Right renal cortex interstitium (tissue), 3 donors: ENCODE results near the gene UCK1. TPM values are rescaled to one million over a fixed set of nuclear protein-coding genes. Genes with fewer than 3 reads are reported as not detected.

ENCODE experiments used
- DNase-seq, 3 donors: peaks; one replicate each; pipeline ENCODE4 v3.0.0-alpha.2; 2013; ENCODE audit warnings: low read depth in 3 of 3, low spot score in 2 of 3
- polyA plus RNA-seq, 3 donors: library from polyadenylated mRNA; unstranded; fragments of 120-200 nt; gene quantifications; one replicate each; pipeline ENCODE4 v1.2.1, GENCODE V29; 2013; ENCODE audit not compliant: insufficient read length in 3 of 3

Gene UCK1
- polyA plus RNA-seq, 3 donors = 36.3 to 43.6 (median 39.2) TPM

DNA sequence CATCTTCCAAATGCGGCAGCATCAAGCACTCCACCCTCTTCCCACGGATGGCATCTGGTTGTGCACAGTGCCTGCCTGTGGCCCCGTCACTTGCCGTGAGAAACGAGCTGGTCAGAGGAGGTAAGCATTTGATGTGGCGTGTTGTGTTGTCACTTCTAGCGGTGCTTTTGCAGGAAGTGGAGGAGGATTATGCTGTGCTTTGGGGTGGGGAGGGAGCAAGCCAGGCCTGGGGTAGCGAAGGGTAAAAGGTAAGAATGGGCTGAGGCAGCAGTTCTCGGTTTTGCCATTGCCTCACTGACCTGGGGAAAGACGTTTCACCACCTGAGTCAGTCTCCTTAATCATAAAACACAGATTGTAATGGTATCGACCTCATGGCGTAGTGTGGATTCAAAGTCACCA lies 30.7 kb downstream of the UCK1 start:
- DNase-seq = no peak

DNA sequence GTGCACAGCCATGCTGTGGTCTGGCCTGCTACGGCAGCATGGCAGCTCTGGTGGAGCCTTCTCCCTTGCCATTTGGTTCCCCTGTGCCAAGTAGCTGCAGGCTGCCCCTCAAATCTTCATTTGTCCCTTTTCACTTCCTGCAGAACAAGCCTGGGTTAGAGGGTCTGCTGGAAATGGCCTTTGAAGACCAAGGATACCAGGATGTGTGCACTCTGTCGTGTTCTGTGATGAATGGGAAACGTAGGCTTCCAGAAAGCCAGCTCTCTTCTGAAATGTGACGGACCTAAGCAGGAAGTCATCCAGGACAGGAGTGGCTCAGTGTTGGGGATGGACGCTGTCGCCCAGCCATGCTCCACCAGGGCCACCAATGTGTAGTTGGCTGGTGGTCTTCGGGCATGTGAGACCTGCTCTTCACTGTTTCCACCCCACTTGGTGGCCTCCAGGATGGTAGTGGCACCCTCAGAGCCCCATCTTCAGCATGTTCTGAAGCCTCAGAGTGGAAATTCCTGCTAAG lies 31.8 kb downstream of the UCK1 start:
- no peak for DNase-seq

DNA sequence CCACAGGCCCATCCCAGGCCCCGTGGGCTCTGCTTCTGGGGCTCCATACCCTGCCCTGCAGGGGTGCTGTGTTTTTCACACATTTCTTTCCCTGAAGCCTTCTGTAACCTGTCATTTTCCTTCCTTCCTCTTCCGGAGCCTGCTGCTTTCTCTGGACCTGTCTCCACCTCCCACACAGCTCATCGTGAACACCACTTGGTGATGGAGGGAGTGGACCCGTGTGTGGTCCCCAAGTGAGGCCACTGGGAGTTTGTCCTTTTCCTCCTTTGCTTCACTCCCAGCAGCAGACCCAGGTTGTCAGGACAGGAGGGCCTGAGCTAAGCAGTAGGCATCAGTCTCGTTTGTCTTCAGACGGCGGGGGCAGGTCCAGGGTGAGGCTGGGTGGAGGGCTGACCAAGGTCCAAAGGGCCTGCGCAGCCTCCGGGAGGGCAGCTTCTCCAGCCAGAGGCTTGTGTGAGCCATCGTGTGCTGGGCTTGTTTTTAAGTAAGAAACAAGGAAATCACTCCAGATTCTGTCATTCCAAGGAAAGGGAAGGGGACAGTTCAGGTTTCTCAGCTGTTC lies 34.1 kb downstream of the UCK1 start:
- DNase-seq = no peak

DNA sequence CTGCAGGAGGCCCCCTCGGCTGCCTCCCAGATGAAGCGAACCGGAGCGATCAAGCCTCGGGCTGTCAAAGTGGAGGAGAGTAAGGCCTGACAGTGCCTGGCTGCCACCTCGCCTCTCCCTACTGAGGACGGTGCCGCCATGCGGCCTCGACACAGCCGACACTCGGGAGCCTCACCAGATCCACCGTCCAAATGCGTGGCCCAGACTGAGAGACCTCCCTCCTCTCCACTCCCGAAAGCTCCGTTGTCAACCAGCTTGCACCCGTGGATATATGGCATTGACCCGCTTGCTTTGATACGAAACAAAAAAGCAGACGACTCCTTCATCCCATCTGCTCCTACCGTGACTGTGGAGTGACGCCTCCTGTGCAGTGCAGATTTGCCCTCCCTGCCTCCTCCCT lies 35.3 kb downstream of the UCK1 start:
- no peak for DNase-seq

DNA sequence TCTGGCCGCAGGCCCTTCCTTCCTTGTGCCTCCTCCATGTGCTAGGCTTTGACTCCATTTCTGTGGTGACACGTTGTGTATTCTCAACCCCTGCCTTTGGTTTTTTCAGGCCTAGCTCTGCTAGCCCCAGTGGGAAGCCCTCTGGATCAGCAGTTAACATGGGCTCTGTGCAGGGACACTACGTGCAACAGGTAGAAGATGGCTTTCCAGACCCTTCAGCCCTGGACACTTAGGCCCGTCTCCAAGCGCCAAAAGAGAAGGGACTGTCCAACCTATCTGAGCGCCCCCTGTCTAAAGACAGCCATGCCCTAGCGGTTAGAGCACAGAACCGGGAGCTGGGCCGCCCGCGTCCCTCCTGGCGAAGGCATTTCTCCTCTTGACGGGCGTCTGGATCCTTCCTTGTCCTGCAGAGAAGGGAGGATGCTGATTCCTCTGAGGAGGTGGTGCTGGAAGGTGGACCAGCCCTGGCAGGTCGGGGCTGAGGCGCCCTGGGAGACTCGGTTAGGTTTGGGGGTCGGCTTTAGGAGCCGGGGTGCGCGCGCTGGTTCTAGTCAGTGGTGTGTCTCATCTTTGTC lies 36.7 kb downstream of the UCK1 start:
- DNase-seq = no peak

DNA sequence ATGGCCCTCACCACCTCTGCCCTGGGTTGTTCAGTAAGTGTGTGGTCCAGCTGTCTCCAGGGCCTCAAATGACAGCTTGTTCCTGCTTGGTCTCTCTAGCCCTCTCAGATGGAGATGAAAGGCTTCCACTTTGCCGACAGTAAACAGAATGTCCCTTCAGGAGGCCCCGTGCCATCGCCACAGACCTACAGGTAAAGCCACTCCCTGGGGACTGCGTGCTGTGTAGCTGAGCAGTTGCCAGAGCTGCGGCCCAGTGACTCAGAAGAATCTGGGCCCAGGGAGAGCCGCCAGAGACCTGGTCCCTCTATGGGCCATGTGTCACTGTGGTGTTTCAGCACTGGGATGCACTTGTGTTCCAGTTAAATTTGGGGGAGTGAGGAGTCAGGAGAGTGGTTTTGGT lies 39.0 kb downstream of the UCK1 start:
- no peak for DNase-seq

DNA sequence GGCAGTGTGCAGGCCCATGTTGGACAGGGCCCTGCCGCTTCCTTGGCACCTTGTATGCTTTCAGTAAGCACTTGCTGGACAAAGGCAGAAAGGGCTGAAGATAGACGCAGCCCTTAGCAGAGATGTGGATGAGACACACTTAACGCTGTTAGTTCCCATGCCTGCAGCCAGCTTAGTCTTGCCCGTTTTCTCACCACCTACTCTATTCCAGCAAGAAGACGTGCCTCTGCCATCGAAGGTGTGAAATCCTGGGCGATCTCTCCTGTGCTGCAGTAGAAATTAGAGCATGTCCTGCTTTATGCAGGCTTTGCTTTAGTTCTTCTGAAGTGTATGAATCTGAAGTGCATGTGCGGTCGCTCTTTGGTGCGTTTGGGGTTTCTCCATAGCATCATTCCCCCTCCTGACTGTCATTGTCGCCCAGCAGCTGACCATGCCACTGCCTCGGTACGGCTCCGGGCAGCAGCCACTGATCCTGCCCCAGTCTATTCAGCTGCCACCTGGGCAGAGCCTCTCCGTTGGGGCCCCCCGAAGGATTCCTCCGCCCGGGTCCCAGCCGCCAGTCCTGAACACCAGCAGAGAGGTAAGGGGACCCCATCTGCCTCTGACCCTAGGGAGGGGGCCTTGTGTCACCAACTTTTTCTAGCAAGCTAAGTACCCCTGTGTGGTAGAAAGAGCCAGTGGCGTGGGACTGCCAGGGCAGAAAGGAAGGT lies 39.9 kb downstream of the UCK1 start:
- DNase-seq = no peak

DNA sequence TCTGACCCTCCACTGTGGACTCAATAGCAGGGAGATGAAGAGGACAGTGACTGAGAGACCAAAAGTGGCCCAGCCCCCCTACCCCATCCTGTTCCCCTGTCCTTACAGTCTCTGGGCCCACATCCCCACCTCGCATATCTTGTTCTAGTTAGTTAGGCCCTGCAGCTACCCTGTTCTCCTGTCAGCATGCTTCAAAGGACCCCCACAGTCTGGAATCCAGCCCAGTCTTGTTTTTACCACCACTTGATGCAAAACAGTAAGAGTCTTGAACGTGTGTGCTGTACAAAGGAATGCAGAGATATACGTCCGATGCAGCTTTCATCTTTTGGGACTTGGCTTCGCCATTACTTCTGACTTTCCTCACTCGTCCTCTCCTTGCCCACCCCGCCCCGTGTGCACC lies 40.5 kb downstream of the UCK1 start:
- DNase-seq = no peak

DNA sequence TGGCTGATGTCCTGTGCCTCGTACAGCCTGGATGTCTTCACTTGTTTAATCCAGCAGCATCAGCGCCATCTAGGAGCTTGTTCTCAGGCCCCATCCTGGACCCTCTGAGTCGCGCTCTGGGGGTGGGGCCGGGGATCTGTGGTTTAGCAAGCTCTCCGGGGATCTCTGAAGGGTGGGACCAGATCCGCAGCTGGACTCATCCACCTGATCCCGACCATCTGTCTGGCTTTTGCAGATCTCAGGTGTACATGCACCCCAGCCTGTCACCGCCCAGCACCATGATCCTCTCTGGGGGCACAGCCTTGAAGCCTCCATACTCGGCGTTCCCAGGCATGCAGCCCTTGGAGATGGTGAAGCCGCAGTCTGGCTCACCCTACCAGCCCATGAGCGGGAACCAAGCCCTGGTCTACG lies 43.4 kb downstream of the UCK1 start:
- no peak for DNase-seq

DNA sequence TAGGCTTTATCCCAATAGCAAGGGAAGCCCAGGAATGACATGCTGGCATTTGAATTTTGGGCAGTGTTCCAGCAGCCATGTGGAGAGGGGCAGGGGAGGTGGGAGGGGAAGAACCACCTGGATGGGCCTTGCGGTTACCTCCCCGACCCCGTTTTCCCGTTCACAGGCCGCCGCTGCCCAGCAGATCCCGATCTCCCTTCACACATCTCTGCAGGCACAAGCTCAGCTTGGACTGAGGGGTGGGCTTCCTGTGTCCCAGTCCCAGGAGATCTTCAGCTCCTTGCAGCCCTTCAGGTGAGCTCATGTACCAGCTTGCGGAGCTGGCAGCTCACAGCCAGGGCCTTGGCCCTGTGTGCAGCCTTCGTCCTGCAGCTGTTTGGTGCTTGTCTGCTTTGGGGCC lies 44.1 kb downstream of the UCK1 start:
- no peak for DNase-seq

DNA sequence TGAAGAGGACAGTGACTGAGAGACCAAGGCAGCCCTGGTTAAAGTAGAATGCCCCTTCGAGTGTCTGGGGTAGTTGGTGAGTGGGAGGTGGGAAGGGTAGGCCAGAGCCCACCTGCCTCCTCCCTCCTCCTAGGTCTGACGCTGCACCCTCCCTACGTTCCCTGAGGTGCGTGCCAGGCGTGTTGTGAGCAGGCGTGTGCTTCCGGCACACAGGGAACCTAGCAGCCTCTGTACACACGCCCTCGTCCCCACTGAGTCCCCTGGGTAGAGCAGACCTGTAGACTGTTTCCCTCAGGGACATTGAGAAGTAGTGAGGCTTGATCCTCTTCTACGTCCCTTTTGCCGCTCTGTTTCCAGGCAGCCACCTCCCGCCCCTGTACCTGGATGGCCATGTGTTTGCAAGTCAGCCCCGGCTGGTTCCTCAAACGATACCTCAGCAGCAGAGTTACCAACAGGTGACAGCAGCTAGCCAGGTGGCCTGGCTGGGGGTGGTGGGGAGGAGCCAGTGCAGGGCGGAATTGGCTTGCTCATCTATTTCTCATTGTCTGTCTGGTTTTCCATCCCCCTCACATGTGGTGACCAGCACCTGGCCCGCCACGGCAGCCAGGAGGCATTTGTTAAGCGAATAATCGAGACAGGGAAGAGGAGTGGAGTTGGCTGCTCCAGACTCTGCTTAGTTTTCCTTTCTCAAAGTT lies 45.2 kb downstream of the UCK1 start:
- DNase-seq = no peak

DNA sequence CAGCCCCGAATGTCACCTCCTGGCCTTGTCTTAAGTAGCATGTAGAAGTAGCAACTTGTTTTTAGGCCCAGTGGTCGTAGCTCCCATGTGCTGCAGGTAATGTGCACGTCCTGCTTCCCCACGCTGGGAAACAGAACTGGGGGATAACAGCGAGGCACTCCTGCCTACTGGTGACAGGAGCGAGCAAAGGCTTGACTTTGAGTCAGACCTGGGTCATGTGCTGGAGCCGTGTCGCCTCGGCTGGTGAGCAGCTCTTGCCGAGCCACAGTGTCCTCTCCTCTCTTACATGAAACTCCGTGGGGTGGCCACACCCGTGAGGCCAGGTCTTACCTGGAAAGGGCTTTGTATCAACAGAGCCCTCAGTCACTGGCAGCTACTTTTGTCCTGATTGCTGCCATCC lies 45.9 kb downstream of the UCK1 start:
- no peak for DNase-seq

DNA sequence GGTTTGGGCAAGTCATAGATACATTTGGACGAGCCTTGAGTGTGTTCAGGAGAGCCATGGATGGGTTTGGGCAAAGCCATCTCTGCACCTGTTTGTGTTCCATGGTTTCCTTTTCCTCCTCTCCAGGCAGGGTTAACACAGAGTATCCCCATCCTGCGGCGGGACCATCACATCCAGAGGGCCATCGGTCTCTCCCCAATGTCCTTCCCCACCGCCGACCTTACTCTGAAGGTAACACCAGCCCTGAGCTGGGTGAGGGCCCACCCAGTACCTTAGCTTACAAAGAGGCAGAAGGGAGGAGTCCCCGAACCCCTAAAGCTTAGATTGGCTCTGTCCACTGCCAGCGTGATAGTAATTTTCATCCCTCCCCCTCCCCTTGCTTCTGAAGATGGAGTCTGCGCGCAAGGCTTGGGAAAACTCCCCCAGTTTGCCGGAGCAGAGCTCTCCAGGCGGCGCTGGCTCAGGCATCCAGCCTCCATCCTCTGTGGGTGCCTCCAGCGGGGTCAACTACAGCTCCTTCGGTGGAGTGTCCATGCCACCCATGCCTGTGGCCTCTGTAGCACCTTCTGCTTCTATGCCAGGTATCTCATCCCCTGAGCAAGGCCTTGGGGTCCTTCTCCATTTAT lies 46.4 kb downstream of the UCK1 start:
- no peak for DNase-seq

DNA sequence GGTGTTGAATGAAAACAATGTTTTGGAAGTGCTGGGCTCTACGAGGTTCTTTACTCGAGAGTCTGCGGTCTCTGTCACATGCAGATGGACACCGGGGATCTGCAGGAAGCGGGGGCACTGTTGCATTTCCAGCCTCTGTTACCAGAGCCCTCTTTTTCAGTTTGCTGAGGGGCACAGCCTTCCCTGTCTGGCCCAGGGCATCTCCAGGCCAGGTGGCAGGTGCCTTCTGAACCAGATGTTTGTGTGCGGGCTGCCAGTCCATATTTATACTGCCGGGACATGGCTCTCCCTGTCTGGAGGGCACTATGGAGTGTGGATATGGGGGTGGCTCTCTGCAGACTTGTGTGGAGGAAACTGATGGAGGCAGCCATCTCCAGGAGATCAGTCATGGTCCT lies 47.0 kb downstream of the UCK1 start:
- no peak for DNase-seq

DNA sequence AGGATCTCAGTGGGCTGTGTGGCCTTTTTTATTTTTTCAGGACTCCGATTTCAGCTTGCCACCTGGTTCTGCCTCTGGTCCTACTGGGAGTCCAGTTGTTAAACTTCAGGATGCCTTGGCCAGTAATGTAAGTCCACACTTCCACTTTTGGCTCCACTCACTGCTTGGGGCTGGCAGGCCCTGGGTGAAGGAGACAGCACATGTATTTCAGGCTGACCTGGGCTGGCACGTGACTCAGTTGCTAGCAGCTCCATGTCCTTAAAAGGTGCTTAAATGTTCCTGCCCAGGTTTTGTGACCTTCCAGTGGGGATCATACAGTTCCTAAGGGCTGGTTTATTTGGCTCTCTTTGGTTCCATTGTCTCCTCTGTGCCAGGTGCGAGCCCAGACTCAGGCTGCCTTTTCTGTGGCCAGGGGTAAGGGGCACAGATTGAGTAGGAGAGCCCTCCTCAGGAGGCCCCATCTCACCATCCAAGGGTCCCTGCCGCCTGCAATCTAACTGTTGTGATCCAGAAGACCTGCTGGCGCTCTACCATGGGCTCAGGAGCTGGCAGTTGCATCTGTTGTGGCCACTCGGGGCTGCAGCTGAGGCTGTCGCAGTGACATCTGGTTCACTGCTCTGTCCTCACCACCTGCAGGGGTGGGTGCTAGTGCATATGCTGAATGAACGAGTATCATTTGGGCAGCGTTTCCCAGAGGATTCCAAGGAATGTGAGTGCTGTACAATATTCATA lies 47.6 kb downstream of the UCK1 start:
- no peak for DNase-seq

DNA sequence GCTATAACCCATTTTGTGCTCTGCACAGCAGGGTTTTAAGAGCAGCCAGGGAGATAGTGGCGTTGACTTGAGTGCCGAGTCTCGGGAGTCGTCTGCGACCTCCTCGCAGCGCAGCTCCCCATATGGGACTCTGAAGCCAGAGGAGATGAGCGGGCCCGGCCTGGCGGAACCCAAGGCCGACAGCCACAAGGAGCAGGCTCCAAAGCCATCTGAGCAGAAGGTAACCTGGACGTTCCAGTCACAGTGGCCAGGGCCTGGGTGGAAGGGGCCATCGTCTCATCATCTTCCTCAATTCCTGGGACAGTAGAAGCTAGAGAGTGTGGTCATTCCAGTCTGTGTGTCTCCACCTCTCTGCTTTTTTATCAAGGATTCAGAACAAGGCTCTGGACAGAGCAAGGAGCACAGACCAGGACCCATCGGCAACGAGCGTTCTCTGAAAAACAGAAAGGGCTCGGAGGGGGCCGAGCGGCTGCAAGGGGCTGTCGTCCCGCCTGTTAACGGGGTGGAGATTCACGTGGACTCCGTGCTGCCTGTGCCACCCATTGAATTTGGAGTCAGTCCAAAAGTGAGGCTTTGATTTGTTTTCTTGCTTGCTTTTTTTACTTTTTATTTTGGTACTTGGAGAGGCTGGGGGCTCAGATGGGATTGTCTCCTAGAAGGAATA lies 48.6 kb downstream of the UCK1 start:
- DNase-seq = no peak

DNA sequence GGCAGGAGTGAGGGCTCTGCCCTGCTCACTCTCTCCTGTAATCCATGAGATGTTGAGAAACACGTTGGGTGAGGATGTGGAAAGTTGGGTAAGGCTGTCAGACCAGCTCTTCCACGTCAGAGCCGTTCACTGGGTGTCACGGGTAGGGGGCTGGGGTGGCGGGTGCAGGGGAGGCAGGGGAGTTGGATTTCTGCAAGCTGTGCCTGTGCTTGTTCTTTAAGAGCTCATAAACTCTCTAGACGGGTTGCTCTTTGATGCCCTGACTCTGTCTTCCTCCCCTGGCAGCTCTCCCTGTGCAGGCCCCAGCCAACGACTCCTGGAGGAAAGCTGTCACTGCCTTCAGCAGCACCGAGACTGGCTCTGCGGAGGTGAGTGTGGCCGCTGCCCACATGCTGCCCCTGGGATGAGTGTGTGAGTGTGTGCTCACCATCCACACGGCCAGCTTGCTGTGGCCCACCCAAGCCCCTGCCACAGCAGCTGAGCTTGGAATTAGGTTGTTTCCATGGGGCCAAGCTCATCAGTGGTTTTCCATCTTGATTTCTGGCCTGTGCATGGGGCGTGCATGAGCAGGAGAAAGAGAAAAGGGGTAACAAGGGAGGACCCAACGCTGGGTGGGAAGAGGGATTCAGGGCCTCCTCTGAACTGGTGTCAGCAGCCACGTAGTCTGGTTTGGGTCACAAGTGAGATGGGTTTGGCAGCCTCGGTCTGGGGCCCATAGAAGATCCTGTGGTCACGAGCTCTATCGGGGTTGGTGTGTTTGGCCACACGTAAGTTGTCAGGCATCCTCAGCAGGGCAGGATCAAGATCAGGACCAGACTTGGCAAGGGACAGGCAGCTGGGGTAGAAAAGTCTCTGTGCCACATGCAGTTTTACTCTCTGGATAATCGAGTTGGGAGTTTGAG lies 49.4 kb downstream of the UCK1 start:
- no peak for DNase-seq

DNA sequence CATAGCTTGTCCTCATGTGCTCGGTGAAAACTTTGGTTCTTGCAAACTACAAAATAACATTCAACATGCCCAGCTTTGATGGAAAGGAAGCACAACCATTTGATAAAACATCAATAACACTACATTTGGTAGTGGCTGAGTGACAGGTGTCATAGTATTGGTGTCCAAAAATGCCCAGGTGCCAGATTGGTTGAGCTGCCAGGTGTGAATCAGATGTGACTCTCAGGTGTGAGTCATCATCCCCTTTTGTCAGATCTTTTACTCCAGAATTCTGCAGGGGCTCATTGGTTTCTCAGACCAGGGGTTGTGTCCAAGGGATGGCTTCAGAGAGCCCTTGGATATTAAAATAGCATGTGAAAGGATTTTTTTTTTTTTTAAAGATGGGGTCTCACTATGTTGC lies 50.8 kb downstream of the UCK1 start:
- DNase-seq = no peak

DNA sequence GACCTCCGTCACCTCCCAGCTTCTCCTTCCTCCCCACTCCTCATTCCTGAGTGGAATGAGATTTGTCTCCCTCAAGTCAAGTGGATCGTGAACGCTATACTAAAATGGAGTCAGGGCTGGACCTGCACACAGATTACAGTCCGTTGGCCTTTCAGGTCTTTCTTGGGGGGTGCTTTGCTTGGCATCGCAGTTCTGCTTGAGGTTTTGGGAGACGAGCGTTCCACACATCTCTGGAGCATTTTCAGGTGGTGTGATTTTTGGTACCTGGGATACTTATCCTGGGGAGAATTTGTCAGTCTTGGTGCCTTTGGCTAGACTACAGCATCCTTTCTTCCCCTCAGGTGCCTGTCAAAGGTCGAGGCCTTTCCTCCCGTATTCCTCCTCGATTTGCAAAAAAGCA lies 52.2 kb downstream of the UCK1 start:
- DNase-seq = no peak
